Endothelial cell (in vitro differentiated cells): Measurements from ENCODE around the gene RNF133. TPM values are rescaled to one million over a fixed set of nuclear protein-coding genes. Genes with fewer than 3 reads are reported as not detected.

Experiments used
- DNase-seq: peaks from one replicate; pipeline ENCODE4 v3.0.0; 2021; ENCODE audit warnings: low spot score
- H3K27ac Mint-ChIP-seq: one replicate; pipeline ENCODE4 v1.8.0; 2021; ENCODE audit warnings: mixed read lengths, inconsistent platforms; ENCODE audit not compliant: unreplicated experiment
- H3K27me3 Mint-ChIP-seq: one replicate; pipeline ENCODE4 v1.8.0; 2021; ENCODE audit warnings: mild to moderate bottlenecking, moderate library complexity, mixed read lengths, inconsistent platforms; ENCODE audit not compliant: unreplicated experiment
- H3K36me3 Mint-ChIP-seq: one replicate; pipeline ENCODE4 v1.8.0; 2021; ENCODE audit warnings: mild to moderate bottlenecking, low read depth, mixed read lengths, inconsistent platforms; ENCODE audit not compliant: unreplicated experiment
- H3K4me1 Mint-ChIP-seq: one replicate; pipeline ENCODE4 v1.8.0; 2021; ENCODE audit warnings: mild to moderate bottlenecking, mixed read lengths, inconsistent platforms; ENCODE audit not compliant: unreplicated experiment
- H3K4me3 Mint-ChIP-seq: one replicate; pipeline ENCODE4 v1.8.0; 2021; ENCODE audit warnings: mild to moderate bottlenecking, mixed read lengths, inconsistent platforms; ENCODE audit not compliant: unreplicated experiment
- H3K9me3 Mint-ChIP-seq: one replicate; pipeline ENCODE4 v1.8.0; 2021; ENCODE audit warnings: mixed read lengths, inconsistent platforms; ENCODE audit not compliant: unreplicated experiment
- total RNA-seq: library from RNA; stranded (reverse); fragmentation: NEBNext Ultra II Directional; extraction: Animal tissue kit (Norgen Biotek cat#: 25700); gene quantifications from one replicate; pipeline ENCODE4 v1.2.1, GENCODE V29; 2021; ENCODE audit not compliant: unreplicated experiment
- TF ChIP-seq, protein P1 (sequence below): fragments of 200-600 bp; sonication (generic); IDR thresholded peaks from one replicate; pipeline ENCODE4 v1.5.0; 2021; ENCODE audit warnings: antibody characterized with exemption; ENCODE audit not compliant: unreplicated experiment

RNF133 gene
- total RNA-seq, 1 donor from 2014 or later = 0.49 TPM

DNA sequence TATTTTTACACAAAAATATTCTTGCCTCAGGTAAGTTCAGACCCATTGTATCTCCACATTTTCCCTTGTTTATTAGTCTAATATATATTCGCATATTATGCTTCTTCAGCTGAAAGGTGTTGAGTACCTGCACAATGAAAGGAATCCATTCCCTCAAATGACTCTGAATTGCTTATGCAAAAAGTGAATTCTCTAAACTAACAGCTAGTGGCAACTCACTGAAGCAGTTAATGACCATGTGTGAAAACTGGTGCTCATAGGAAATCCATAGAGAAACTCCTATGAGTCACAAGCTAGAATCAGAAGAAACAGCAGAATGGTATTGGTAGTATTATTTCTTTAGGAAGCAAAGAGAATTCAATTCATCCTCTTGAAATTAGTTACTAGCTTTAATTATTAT is 37.3 kb upstream of the RNF133 start:
- H3K27ac Mint-ChIP-seq = no peak overlapping the region
- no peaks in the 10 kb centered on the region for H3K36me3 Mint-ChIP-seq
- H3K27me3 Mint-ChIP-seq = no peaks in the 10 kb centered on the region
- H3K9me3 Mint-ChIP-seq = no peaks in the 10 kb centered on the region
- no peak for DNase-seq
- no peak overlapping the region for H3K4me3 Mint-ChIP-seq
- TF ChIP-seq, protein P1, sequence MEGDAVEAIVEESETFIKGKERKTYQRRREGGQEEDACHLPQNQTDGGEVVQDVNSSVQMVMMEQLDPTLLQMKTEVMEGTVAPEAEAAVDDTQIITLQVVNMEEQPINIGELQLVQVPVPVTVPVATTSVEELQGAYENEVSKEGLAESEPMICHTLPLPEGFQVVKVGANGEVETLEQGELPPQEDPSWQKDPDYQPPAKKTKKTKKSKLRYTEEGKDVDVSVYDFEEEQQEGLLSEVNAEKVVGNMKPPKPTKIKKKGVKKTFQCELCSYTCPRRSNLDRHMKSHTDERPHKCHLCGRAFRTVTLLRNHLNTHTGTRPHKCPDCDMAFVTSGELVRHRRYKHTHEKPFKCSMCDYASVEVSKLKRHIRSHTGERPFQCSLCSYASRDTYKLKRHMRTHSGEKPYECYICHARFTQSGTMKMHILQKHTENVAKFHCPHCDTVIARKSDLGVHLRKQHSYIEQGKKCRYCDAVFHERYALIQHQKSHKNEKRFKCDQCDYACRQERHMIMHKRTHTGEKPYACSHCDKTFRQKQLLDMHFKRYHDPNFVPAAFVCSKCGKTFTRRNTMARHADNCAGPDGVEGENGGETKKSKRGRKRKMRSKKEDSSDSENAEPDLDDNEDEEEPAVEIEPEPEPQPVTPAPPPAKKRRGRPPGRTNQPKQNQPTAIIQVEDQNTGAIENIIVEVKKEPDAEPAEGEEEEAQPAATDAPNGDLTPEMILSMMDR = no peak
- H3K4me1 Mint-ChIP-seq = peaks cover 2% of the 10 kb centered on the region

DNA sequence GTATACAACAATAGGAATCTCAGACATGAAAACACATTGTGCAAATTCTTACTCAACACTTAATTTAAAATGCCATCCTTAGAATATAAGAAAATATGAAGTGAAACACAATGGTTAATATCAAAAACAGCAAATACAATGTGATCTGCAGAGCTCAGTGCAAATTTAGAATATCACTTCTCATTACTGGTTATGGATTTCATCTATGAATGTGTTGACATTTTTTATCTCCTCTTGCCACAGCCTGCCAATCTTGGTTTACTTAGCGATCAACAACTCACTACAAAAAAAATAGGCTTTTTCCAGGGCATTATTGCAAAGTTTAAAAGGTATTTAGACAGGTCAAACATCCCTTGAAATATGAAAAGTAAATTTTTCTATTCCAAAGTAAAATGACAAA is 28.8 kb upstream of the RNF133 start:
- Mint-ChIP-seq H3K36me3 (no peaks in the 10 kb centered on the region), H3K27me3 (no peaks in the 10 kb centered on the region), H3K4me3 (no peak overlapping the region), H3K9me3 (no peaks in the 10 kb centered on the region), H3K27ac (no peak overlapping the region), H3K4me1 (no peaks in the 10 kb centered on the region)
- TF ChIP-seq, protein P1 = no peak
- no peak for DNase-seq

DNA sequence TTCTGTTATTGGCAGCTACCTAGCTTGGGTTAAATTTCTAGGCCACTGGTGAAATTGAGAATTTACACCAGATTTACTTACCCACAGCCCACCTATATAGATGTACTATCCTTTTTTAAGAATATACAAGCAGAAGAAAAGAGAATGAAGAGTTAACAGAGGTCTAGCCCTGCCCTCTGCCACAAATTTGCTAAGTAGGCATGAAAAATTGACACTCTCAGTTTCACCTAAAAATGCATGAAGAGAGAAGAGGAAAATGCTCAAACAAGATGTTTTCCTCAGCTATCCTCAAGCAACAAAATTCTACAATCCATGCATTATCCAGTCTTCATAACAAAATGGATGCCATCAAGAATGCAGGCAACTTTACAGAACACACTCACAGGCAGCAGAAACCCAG is 28.4 kb upstream of the RNF133 start:
- Mint-ChIP-seq H3K4me3 (no peak overlapping the region), H3K27me3 (no peaks in the 10 kb centered on the region), H3K27ac (no peak overlapping the region), H3K4me1 (no peaks in the 10 kb centered on the region), H3K36me3 (no peaks in the 10 kb centered on the region), H3K9me3 (no peaks in the 10 kb centered on the region)
- DNase-seq = no peak
- TF ChIP-seq, protein P1 = no peak

DNA sequence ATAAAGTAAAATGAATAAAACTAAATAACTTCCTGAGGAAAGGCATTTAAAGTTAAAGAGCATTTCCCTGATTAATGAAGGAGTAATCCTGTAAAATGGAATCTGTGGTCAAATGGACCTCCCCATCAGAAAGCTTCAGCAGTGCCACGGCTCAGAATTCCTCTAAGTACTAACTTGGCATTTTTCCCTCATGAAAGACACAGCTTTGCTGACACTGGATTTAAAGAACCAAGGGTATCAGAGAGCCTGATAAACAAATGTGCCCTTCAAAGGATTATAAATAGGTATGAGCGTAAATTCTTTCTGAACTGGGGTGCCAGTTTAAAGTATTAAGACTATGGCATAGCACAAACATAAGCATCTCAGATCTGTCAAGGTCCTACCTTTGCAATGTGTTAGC is 28.0 kb upstream of the RNF133 start:
- Mint-ChIP-seq H3K4me1 (no peaks in the 10 kb centered on the region), H3K4me3 (no peak overlapping the region), H3K36me3 (no peaks in the 10 kb centered on the region), H3K27ac (no peak overlapping the region), H3K27me3 (no peaks in the 10 kb centered on the region), H3K9me3 (no peaks in the 10 kb centered on the region)
- TF ChIP-seq, protein P1 = no peak
- no peak for DNase-seq

DNA sequence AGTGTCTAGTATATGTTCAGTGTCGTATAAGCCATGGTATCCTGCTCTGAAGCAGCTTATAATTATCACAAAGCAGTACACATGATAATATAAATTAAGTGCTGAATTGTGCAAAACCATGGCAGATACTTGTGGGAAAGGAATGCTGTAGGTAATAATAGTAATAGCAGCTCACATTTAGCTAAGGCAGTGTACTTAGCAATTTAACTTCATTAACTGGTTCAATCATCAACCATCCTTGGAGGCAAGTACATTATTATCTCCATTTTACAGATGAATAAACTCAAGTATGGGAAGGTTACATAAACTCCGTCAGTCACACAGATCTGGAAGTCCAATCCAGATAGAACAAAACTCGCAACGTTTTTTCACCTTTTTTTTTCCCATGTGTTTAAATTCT is 25.4 kb upstream of the RNF133 start:
- H3K36me3 Mint-ChIP-seq = no peaks in the 10 kb centered on the region
- TF ChIP-seq, protein P1 = no peak
- no peak overlapping the region for H3K27ac Mint-ChIP-seq
- H3K4me1 Mint-ChIP-seq = no peaks in the 10 kb centered on the region
- H3K9me3 Mint-ChIP-seq = no peaks in the 10 kb centered on the region
- H3K27me3 Mint-ChIP-seq = no peaks in the 10 kb centered on the region
- H3K4me3 Mint-ChIP-seq = no peak overlapping the region
- DNase-seq = no peak
